GM13976 (cell line): ENCODE data around the gene SLC35E2B.
"Not testable (repeated sequence)": the region's sequence is repeated elsewhere in the genome, so short reads cannot be mapped to it uniquely, and the experiment has no call there.

Experiments used
- DNase-seq: peaks from one replicate; pipeline ENCODE4 v3.0.0; 2012; ENCODE audit warnings: low spot score
- CTCF ChIP-seq: IDR thresholded peaks from 2 replicates; pipeline ENCODE4 v1.5.1; 2012; ENCODE audit warnings: borderline replicate concordance, mild to moderate bottlenecking; ENCODE audit not compliant: insufficient read depth; ENCODE audit errors: extremely low read depth, missing control alignments, control extremely low read depth
- in situ Hi-C: fragments of 300-500 bp; cut with MboI; formaldehyde crosslinking; loops from one replicate; pipeline ENCODE4 v1.12.0; 2022; ENCODE audit warnings: low sequenced_read_pairs, mixed read lengths, inconsistent platforms; ENCODE audit not compliant: unreplicated experiment

The SLC35E2B gene

GRCh38 chr1:1669468-1670440 is 22.8 kb downstream of the SLC35E2B start:
- in situ Hi-C loops = no loop called here
- TF ChIP-seq CTCF = no peak
- DNase-seq = peak; percentile 8

- TF ChIP-seq CTCF = no peak
- DNase-seq = no peak
- in situ Hi-C loops = no loop called here
Observed at GRCh38 chr1:1666526-1666925, 26.1 kb downstream of the SLC35E2B start.

- in situ Hi-C loops = no loop called here
- DNase-seq = peak; percentile 41
- TF ChIP-seq CTCF = peak; percentile 28
Observed at GRCh38 chr1:1665815-1666251, 26.8 kb downstream of the SLC35E2B start.

- in situ Hi-C loops = no loop called here
- peak; percentile 9 for DNase-seq
- TF ChIP-seq CTCF = no peak
Observed at GRCh38 chr1:1664941-1665814, 27.4 kb downstream of the SLC35E2B start.

- DNase-seq, in situ Hi-C loops: not testable (repeated sequence)
Observed at GRCh38 chr1:1664318-1664717, 28.3 kb downstream of the SLC35E2B start.

GRCh38 chr1:1662830-1663560 is 29.6 kb downstream of the SLC35E2B start:
- DNase-seq, in situ Hi-C loops: not testable (repeated sequence)

GRCh38 chr1:1662392-1662791 is 30.2 kb downstream of the SLC35E2B start:
- DNase-seq = not testable (repeated sequence)

GRCh38 chr1:1658583-1659549 is 33.7 kb downstream of the SLC35E2B start, which contains the start of gene CDK11B:
CDK11B (minus strand) TSS chr1:1659004; CDS start chr1:1657485, 1,519 bp downstream.
- DNase-seq = peak; percentile 97
- in situ Hi-C loops = not testable (repeated sequence)

More at GRCh38 chr1:1662392-1662791, 30.2 kb downstream of the SLC35E2B start:
- in situ Hi-C loops = not testable (repeated sequence)

GRCh38 chr1:1648265-1648664 is 44.3 kb downstream of the SLC35E2B start:
- in situ Hi-C loops, DNase-seq: not testable (repeated sequence)

- DNase-seq, in situ Hi-C loops: not testable (repeated sequence)
Observed at GRCh38 chr1:1647567-1648241, 44.9 kb downstream of the SLC35E2B start.
